Uterus (tissue), 4 donors: ENCODE measurements around the gene CPNE7. TPM values are rescaled to one million over a fixed set of nuclear protein-coding genes. Genes with fewer than 3 reads are reported as not detected.

Experiments used
- DNase-seq, 2 donors: peaks; one replicate each; pipeline ENCODE4 v3.0.0-alpha.2; 2019 to 2020
- H3K27ac ChIP-seq, 2 donors: fragments of 200-600 bp; sonication (generic); 1 replicate in 1 of 2; 2 replicates in 1 of 2; pipeline ENCODE4 v1.5.1; 2016 to 2018
- H3K27me3 ChIP-seq, 2 donors: fragments of 200-600 bp; sonication (generic); one replicate each; pipeline ENCODE4 v1.5.1; 2018 to 2019; ENCODE audit warnings: control low read depth in 1 of 2
- H3K36me3 ChIP-seq, 2 donors: fragments of 200-600 bp; sonication (generic); one replicate each; pipeline ENCODE4 v1.5.1; 2019; ENCODE audit warnings: control low read depth in 1 of 2
- H3K4me1 ChIP-seq, 2 donors: fragments of 200-600 bp; sonication (generic); one replicate each; pipeline ENCODE4 v1.5.1; 2018 to 2019; ENCODE audit warnings: control low read depth in 1 of 2
- H3K4me3 ChIP-seq, 2 donors: fragments of 200-600 bp; sonication (generic); 1 replicate in 1 of 2; 2 replicates in 1 of 2; pipeline ENCODE4 v1.5.1; 2018 to 2019; ENCODE audit warnings: mild to moderate bottlenecking in 1 of 2
- H3K9me3 ChIP-seq, 2 donors: fragments of 200-600 bp; sonication (generic); one replicate each; pipeline ENCODE4 v1.5.1; 2019; ENCODE audit warnings: control low read depth in 1 of 2
- CTCF ChIP-seq, 4 experiments: fragments of 200-600 bp in 2 of 4; fragments of 450-650 bp in 2 of 4; sonication (generic) in 2 of 4; IDR thresholded peaks; one replicate each; pipeline ENCODE4 v1.5.1; 2016 to 2019; ENCODE audit warnings: antibody characterized with exemption in 4 of 4, mild to moderate bottlenecking in 2 of 4, moderate library complexity in 1 of 4
- POLR2A ChIP-seq, 2 donors: fragments of 450-650 bp; IDR thresholded peaks; one replicate each; pipeline ENCODE4 v1.6.1; 2016; ENCODE audit warnings: antibody characterized with exemption in 2 of 2, mild to moderate bottlenecking in 1 of 2, moderate library complexity in 1 of 2
- intact Hi-C: fragments of 100-400 bp; cut with DNase I; formaldehyde crosslinking; loops from one replicate; pipeline ENCODE4 v1.15.1; 2023; ENCODE audit warnings: low total_unique reads
- small RNA-seq: library from RNA; depleted of rRNA; stranded (forward); fragments of <200 nt; gene quantifications from one replicate; pipeline ENCODE3, GENCODE V24; 2016
- total RNA-seq, 4 donors: library from RNA; depleted of rRNA in 3 of 4; stranded (reverse); fragments of >200 nt in 3 of 4; gene quantifications; one replicate each; pipeline versions ENCODE4 v1.1.0 to v1.2.4, GENCODE V29; 2014 to 2023
- donor health status: DM: yes; HTN: yes; CAD: no.

CPNE7 gene
- total RNA-seq, 4 donors from 2014 or later, result 0.14 to 0.85 TPM; not detected in 2

- H3K4me3 ChIP-seq, result no peak overlapping the region
- intact Hi-C loops, result no loop called here
- no peak for TF ChIP-seq POLR2A (IDR thresholded peaks at IDR 0.05)
- TF ChIP-seq CTCF (IDR thresholded peaks at IDR 0.05), result no peak
Observed at GRCh38 chr16:89643769-89644300, 68.3 kb downstream of the CPNE7 start.

GRCh38 chr16:89645122-89645521 is 69.6 kb downstream of the CPNE7 start:
- Histone ChIP-seq H3K9me3 (no peaks in the 10 kb centered on the region), H3K27ac (no peak overlapping the region), H3K4me1 (peaks cover 0 to 5% of the 10 kb centered on the region in 2 donors), H3K36me3 (no peaks in the 10 kb centered on the region), H3K27me3 (no peaks in the 10 kb centered on the region), H3K4me3 (no peak overlapping the region)
- TF ChIP-seq CTCF (IDR thresholded peaks at IDR 0.05) (no peak), POLR2A (IDR thresholded peaks at IDR 0.05) (no peak)
- no peak for DNase-seq
- intact Hi-C loops, result no loop called here

More at GRCh38 chr16:89643769-89644300, 68.3 kb downstream of the CPNE7 start:
- H3K9me3 ChIP-seq, result no peaks in the 10 kb centered on the region
- H3K36me3 ChIP-seq, result no peaks in the 10 kb centered on the region
- peaks cover 0 to 5% of the 10 kb centered on the region in 2 donors for H3K4me1 ChIP-seq
- no peak for DNase-seq
- no peaks in the 10 kb centered on the region for H3K27me3 ChIP-seq
- no peak overlapping the region for H3K27ac ChIP-seq

- Histone ChIP-seq H3K9me3 (no peaks in the 10 kb centered on the region), H3K36me3 (no peaks in the 10 kb centered on the region), H3K27me3 (no peaks in the 10 kb centered on the region), H3K4me3 (no peak overlapping the region), H3K4me1 (no peaks in the 10 kb centered on the region), H3K27ac (no peak overlapping the region)
- no peak for DNase-seq
- TF ChIP-seq CTCF (IDR thresholded peaks at IDR 0.05) (no peak), POLR2A (IDR thresholded peaks at IDR 0.05) (no peak)
- intact Hi-C loops, result no loop called here
Observed at GRCh38 chr16:89646270-89646669, 70.7 kb downstream of the CPNE7 start.

Small RNA genes within 50 kb of the gene (small RNA-seq; reads per million reads assigned to genes)
- gene SNORD68, result not detected

Other genes with a start within 250 kb of the CPNE7 start
- gene ANKRD11, start 85.2 kb upstream of the CPNE7 start, total RNA-seq, result 100 to 1,000 TPM in 1 of 4 donors, 10 to 100 TPM in 3; 20.5 to 182 (median 45.5) TPM
- 100 to 1,000 TPM in 3 of 4 donors, 10 to 100 TPM in 1; 66.6 to 208 (median 144) TPM for gene SPG7, start 67.4 kb upstream of the CPNE7 start, total RNA-seq
- gene RPL13, start 15.1 kb upstream of the CPNE7 start, total RNA-seq, result over 10,000 TPM in 1 of 4 donors, 1,000 to 10,000 TPM in 3; 2,633 to 11,472 (median 5,632) TPM
- gene DPEP1, start 37.9 kb downstream of the CPNE7 start, total RNA-seq, result 1 to 10 TPM in 2 of 4 donors, not detected in 2; 1.0 to 5.5 TPM
- 10 to 100 TPM; 26.9 to 84.3 (median 58.7) TPM for gene CHMP1A, start 82.0 kb downstream of the CPNE7 start, total RNA-seq
- 10 to 100 TPM in 1 of 4 donors, 1 to 10 TPM in 2, not detected in 1; 2.6 to 12.2 (median 5.8) TPM for gene SPATA33, start 82.1 kb downstream of the CPNE7 start, total RNA-seq
- 10 to 100 TPM; 13.8 to 90.7 (median 62.5) TPM for gene CDK10, start 110.9 kb downstream of the CPNE7 start, total RNA-seq
- gene SPATA2L, start 125.9 kb downstream of the CPNE7 start, total RNA-seq, result 10 to 100 TPM in 2 of 4 donors, 1 to 10 TPM in 2; 1.2 to 18.7 (median 7.2) TPM
- gene VPS9D1, start 145.1 kb downstream of the CPNE7 start, total RNA-seq, result 10 to 100 TPM in 2 of 4 donors, 1 to 10 TPM in 1, under 1 TPM in 1; 0.26 to 20.6 (median 8.7) TPM
- gene ZNF276, start 145.8 kb downstream of the CPNE7 start, total RNA-seq, result 10 to 100 TPM in 2 of 4 donors, 1 to 10 TPM in 2; 6.4 to 41.5 (median 20.8) TPM
- 10 to 100 TPM in 1 of 4 donors, 1 to 10 TPM in 1, under 1 TPM in 1, not detected in 1; 0.26 to 27.4 (median 2.4) TPM for gene FANCA, start 240.9 kb downstream of the CPNE7 start, total RNA-seq